Activated naive CD4-positive, alpha-beta T cell treated with Interleukin-2 at 50 U/mL for 16 hours (primary cell): Measurements from ENCODE around the gene CAMTA1.

Experiments
- DNase-seq: peaks from one replicate; pipeline ENCODE4 v3.0.0-alpha.2; 2020

Gene CAMTA1

GRCh38 chr1:6935911-6936690 is 150.8 kb downstream of the CAMTA1 start:
- DNase-seq: no peak

- no peak for DNase-seq
Observed at GRCh38 chr1:6937048-6937447, 151.8 kb downstream of the CAMTA1 start.

DNA sequence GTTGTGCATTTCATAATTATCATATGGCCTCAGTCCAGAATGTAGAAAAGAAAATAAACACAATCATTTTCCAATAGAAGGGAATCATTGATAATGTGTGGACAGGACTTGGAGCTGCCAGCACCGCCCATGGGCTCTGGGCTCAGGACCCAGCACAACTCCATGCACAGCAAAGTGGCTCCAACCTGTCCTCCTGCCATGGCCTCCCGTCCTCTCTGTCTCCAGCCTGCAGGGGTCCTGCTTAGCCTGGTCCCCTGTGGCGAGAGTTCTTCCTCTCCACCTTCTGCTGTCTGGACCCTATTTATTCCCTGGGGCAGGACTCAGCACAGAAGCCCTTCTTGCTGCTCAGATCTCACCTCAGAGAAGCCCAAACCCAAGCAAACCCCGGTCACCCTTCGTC is 154.1 kb downstream of the CAMTA1 start:
- no peak for DNase-seq

DNA sequence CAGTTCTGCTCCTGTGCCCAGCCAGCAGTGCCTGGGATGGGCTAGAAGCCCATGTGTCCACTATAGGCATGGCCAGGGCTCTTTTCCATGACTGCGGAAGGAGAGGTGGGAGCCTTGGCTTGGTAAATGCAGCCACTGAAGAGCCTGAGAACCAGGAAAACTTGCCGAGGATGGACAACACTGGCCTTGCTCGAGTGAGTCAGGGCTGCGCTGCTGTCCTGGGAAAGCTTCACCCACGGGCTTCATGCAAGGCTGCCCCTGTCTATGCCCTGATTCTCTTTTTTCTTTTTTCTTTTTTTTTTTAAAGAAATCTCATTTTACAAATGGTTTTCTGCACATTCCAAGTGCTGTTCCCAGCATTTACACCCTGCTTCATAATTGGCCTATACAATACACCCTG is 156.5 kb downstream of the CAMTA1 start:
- DNase-seq: no peak

- DNase-seq: no peak
Observed at GRCh38 chr1:6942990-6943389, 157.7 kb downstream of the CAMTA1 start.

GRCh38 chr1:6944434-6944833 is 159.2 kb downstream of the CAMTA1 start:
- DNase-seq: no peak

DNA sequence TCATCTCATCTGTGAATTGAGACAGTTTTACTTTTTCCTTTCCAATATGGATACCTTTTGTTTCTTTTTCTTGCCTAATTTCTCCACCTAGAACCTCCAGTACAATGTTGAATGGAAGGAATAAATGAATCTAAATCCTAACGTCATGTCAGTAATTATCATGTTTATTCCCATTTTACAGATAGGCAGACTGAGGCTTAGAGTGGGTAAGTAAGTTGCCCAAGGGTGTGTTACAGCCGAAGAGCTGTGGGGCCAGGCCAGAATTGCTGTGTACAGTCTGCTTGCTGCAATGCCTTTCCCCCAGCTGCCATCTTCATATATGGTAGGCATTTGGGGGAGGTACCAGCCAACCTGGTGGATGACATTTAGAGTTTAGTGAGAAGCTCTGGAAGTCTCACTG is 162.7 kb downstream of the CAMTA1 start:
- DNase-seq: no peak

DNA sequence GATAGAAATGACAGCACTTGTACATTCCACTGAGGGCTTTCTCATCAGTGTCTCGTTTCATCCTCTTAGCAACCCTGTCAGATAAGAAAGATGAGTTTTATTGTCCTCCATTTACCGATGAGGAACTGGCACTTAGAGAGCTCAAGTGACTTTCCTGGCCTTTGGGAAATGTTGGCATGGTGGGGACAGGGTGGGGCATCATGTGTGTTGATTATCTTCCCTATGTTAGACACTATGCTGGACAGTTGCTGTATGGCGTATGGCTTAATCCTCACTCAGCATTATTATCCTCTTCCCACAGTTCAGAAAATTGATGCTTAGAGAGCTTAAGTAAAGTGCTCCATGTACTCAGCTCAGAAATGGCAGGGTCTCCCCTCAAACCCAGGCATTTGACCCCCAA is 163.2 kb downstream of the CAMTA1 start:
- DNase-seq: no peak

DNA sequence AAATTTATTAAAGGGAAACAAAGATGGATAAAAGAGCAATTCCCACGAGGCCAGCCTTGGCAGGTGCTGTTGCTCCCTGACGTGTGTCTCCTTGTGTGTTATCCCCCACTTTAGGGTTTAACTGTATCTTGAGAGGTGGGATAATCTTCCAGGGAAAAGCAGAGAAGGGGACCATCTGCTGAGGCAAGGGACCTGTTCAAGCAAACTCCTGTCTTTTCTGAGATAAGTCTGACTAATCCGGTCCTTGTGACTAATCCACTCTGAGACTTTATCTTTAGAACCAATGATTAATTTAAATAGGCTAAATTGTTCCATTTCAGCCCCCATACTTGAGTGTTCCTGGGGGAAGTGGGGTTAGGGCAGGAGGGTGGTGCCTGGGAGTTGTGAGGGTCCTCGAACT is 163.6 kb downstream of the CAMTA1 start:
- no peak for DNase-seq

- DNase-seq: no peak
Observed at GRCh38 chr1:6950001-6950765, 164.9 kb downstream of the CAMTA1 start.

DNA sequence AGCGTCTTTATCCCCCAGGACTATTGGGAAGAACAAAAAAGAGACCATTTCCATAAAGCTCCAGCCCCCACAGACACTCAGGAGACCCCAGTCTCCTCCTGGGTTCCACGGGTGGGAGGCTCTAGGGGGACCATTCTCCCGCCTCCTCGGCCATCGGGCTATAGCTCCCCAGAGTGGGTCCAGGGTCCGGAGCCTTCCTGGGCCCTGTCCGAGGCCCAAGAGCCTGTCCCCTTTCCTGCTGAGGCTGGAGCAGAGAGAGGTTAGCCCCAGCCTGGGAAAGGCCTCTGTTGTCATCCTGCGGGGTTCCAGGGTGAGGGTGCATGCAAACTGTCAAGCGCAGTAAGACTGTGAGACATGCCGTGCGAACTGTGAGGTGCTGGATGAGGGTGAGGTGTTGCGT is 166.3 kb downstream of the CAMTA1 start:
- no peak for DNase-seq

DNA sequence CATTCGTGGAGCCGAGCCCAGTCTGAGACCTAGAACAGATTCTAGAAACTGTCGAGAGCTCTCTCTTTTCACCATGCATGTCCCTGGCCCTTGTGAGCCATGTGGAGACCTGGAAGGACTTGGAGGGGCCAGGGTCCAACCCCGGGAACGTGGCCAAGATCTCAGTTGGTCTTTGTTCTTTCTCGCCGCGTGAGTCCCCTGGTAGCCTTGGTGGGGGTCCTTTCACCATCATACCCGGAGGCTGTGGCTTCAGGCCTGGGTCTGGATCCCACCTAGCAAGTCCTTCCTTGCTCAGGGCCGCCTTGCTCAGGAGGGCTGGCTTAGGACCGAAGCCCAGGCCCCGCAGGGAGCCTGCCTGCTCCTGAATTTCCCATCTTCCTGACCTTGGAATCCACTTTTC is 168.0 kb downstream of the CAMTA1 start:
- no peak for DNase-seq

GRCh38 chr1:6953907-6954364 is 168.7 kb downstream of the CAMTA1 start:
- DNase-seq: no peak

- DNase-seq: no peak
Observed at GRCh38 chr1:6954591-6954990, 169.3 kb downstream of the CAMTA1 start.

DNA sequence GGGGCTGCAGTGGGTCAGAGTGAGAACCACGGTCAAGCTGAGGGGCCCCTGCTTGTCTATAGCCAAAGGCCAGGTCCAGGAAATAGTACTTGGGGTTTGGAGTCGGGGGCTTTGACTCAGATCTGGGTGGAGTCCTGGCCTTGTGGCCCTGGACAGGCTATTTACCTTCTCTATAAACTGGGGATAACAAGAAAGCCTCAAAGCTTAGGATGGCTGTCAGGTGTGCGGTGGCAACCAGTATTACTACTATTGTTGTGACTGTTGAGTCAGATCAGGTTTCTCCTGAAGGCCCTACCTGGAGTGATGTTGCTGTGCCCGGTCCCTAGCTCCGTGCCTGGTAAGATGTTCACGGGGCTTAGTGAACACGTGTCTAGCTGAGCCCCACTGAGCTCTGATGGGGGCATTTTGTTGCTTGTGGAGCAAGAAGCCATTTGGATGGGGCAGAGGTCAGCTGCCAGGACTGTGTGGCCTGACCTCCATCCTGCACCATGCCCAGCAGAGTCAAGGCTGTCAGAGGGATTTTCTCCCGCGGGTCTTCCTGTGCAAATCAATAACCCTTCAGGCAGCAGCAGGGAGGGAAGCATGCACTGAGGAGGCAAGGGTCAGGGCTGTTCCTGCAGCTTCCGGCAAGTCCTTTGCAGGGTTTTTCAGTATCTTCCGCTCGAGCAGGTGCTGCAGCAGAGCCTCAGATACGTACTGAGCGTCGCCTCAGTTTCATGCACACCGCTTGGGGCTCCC is 170.3 kb downstream of the CAMTA1 start:
- no peak for DNase-seq

DNA sequence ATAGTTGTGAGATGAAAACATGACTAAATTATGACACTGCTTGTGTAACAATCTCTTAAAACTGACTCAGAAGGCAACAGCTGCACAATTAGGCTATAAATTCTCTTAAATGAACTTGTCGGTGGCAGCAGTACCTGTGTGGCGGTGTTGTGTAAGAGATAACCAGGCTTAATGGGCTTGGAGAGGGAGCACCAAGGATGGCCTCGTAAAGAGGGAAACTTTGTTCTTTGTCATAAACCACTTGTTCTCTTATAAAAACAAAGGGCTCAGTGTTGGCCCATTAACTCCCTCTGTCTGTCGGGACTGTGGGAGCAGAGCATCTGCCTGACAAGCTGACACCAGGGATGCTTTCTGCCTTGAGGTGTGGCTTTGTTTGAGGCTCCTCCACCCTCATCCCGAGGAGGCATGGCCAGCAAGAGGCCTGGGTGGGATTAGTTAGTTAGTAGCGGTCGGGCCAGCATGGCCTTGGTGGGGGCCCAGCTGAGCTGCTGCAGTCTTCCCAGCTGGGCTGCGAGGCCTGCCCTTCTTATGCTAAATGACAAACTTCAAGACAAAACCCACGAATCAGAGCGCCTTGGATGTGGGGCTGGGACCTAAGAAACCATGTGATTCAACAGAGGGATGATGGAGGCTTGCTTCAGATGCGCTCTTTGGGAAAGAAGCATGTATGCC is 171.4 kb downstream of the CAMTA1 start:
- no peak for DNase-seq

- DNase-seq: no peak
Observed at GRCh38 chr1:6957341-6957740, 172.1 kb downstream of the CAMTA1 start.

DNA sequence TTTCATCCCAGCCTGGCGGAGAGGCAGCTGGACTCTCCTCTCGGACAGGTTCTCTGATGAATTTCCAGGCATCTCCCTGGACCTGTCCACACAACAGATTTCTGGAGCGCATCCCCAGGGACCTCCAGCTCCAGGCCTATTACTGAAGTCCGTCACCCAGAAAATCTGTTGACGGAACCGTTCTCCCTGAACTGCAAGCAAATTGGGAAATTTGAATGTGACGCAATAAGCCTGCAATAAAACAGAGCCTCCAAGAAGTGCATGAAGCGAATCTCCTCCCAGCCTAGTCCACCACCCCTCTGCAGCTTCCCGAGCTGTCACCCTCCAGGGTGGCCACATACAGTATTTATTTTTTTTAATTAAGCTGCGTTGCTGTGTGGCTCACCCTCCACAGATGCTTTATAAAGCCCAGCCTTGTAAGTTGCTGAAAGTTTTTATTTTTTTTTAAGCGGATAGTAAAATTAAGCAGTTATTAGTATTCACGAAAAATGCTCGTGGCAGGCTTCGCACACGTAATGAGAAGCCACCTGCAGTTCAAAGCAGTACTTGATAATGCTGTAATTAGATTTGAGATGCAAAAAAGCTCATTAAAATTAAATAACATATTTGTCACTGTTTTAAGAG is 173.3 kb downstream of the CAMTA1 start:
- DNase-seq: no peak

DNA sequence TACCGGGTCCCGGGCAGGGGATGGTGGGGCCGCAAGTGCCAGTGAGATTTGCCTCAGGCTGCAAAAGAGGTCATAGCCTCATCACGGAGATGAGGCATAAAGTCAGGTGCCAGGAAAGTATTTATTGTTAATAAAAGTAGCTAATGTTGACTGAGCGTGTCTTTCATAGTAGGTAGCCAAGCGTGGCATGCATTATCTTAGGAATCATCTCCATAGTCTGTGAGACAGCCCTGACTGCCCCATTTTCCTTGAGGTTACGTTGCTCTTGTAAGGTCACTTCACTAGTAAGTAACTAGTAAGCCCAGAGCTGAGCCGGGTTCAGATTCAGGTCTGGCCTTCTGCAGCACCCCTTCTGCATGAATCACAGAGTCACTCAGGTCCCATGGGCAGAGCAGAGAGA is 174.2 kb downstream of the CAMTA1 start:
- no peak for DNase-seq

- no peak for DNase-seq
Observed at GRCh38 chr1:6960291-6960811, 175.1 kb downstream of the CAMTA1 start.

DNA sequence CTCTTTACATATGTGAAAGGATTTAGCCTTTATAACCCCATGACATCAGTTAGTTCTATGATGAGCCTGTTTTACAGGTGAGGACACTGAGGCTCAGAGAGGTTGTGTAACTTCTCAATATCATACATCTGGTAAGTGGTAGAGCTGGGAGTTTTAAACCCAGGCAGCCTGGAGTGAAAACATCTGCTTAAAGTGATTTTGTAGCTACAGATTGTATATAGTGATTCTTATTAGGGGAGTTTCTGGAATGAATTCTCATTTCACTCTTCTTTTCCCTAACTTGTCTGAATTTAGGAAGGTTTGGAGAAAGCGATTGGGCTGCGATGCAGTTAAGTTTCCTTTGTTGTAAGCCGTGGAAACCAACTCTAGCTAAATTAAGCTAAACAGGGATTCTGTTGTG is 175.6 kb downstream of the CAMTA1 start:
- DNase-seq: no peak

DNA sequence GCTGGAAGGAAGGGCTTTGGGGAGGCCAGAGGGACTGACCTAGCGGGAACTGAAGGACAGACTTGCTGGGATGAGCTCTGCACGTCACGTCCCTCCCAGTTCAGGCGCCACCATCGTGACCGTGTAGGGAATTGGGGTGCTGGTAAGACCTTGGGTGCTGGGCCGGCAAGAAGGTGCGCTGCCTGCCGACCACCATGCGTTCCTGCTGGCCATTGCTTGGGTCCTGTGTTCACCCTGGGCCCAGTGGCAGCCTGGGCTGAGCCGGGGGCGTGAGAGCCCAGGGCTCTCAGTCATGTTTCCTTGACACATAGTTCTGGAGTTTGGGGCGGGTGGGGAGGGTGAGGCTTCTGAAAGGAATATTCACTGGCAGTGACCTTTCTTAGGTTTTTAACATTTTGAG is 176.0 kb downstream of the CAMTA1 start:
- no peak for DNase-seq
